Neural progenitor cell (in vitro differentiated cells): ENCODE measurements around the gene CTRL. TPM values are rescaled to one million over a fixed set of nuclear protein-coding genes. Genes with fewer than 3 reads are reported as not detected.
"Not testable (repeated sequence)": the region's sequence is repeated elsewhere in the genome, so short reads cannot be mapped to it uniquely, and the experiment has no call there.

ENCODE experiments used
- DNase-seq: peaks from one replicate; pipeline ENCODE4 v3.0.0-alpha.2; 2016; ENCODE audit warnings: low spot score
- H2AFZ ChIP-seq: fragments of 200-600 bp; sonication (generic); replicated peaks from 2 replicates; pipeline ENCODE4 v1.6.1; 2016; ENCODE audit warnings: antibody characterized with exemption
- H3F3A ChIP-seq: fragments of 200-600 bp; sonication (generic); 2 replicates; pipeline ENCODE4 v1.6.1; 2016; ENCODE audit warnings: antibody characterized with exemption, low read depth
- H3K27ac ChIP-seq: fragments of 200-600 bp; sonication (generic); 2 replicates; pipeline ENCODE4 v1.5.1; 2016; ENCODE audit warnings: mild to moderate bottlenecking
- H3K27me3 ChIP-seq: fragments of 200-600 bp; sonication (generic); 2 replicates; pipeline ENCODE4 v1.6.1; 2016; ENCODE audit warnings: mild to moderate bottlenecking, moderate library complexity
- H3K36me3 ChIP-seq: fragments of 200-600 bp; sonication (generic); 2 replicates; pipeline ENCODE4 v1.5.1; 2016
- H3K4me1 ChIP-seq: fragments of 200-600 bp; sonication (generic); 2 replicates; pipeline ENCODE4 v1.6.1; 2016; ENCODE audit warnings: mixed run types
- H3K4me2 ChIP-seq: fragments of 200-600 bp; sonication (generic); 2 replicates; pipeline ENCODE4 v1.6.1; 2016
- H3K4me3 ChIP-seq: fragments of 200-600 bp; sonication (generic); 2 replicates; pipeline ENCODE4 v1.5.1; 2016
- H3K79me2 ChIP-seq: fragments of 200-600 bp; sonication (generic); 2 replicates; pipeline ENCODE4 v1.6.1; 2016; ENCODE audit warnings: low read depth
- H3K9ac ChIP-seq: fragments of 200-600 bp; sonication (generic); 2 replicates; pipeline ENCODE4 v1.6.1; 2016
- H3K9me3 ChIP-seq: fragments of 200-600 bp; sonication (generic); 2 replicates; pipeline ENCODE4 v1.5.1; 2016; ENCODE audit warnings: low read depth
- H4K20me1 ChIP-seq: fragments of 200-600 bp; sonication (generic); 2 replicates; pipeline ENCODE4 v1.6.1; 2016; ENCODE audit warnings: low read depth
- H3K27ac Mint-ChIP-seq: 3 replicates; pipeline ENCODE4 v1.8.0; 2021; ENCODE audit warnings: mixed read lengths
- H3K27me3 Mint-ChIP-seq: 2 replicates; pipeline ENCODE4 v1.8.0; 2022; ENCODE audit warnings: low read depth, mild to moderate bottlenecking, inconsistent platforms, moderate library complexity, mixed read lengths; ENCODE audit not compliant: insufficient read depth
- H3K36me3 Mint-ChIP-seq: 3 replicates; pipeline ENCODE4 v1.8.0; 2021; ENCODE audit warnings: mixed read lengths
- H3K4me1 Mint-ChIP-seq: 3 replicates; pipeline ENCODE4 v1.8.0; 2021; ENCODE audit warnings: mixed read lengths
- H3K4me3 Mint-ChIP-seq: 3 replicates; pipeline ENCODE4 v1.8.0; 2021; ENCODE audit warnings: mild to moderate bottlenecking, moderate library complexity, mixed read lengths
- H3K9me3 Mint-ChIP-seq: 3 replicates; pipeline ENCODE4 v1.8.0; 2020; ENCODE audit warnings: mixed read lengths
- EZH2 ChIP-seq: fragments of 200-600 bp; sonication (generic); IDR thresholded peaks from 2 replicates; pipeline ENCODE4 v1.6.1; 2017; ENCODE audit warnings: antibody characterized with exemption, mild to moderate bottlenecking, moderate library complexity
- EZH2phosphoT487 ChIP-seq: fragments of 200-600 bp; sonication (generic); IDR thresholded peaks from 2 replicates; pipeline ENCODE4 v1.6.1; 2017; ENCODE audit warnings: antibody characterized with exemption
- total RNA-seq: library from RNA; depleted of rRNA; stranded (reverse); fragments of >200 nt; gene quantifications from 2 replicates; pipeline ENCODE4 v1.2.3, GENCODE V29; 2015; ENCODE audit warnings: low replicate concordance
- TF ChIP-seq, protein P1 (sequence below): fragments of 200-600 bp; sonication (generic); IDR thresholded peaks from 2 replicates; pipeline ENCODE4 v1.5.1; 2017; ENCODE audit warnings: antibody characterized with exemption, mild to moderate bottlenecking

Gene CTRL
- total RNA-seq, 1 donor from 2014 or later: 0.45 TPM

- H3K4me3 Mint-ChIP-seq: no peak overlapping the region
- H3K27ac Mint-ChIP-seq: peak overlapping the region; percentile 9
- H3K4me2 ChIP-seq: no peak overlapping the region
These were observed 14.4 kb downstream of the CTRL start for GRCh38 chr16:67917140-67917851.

DNA sequence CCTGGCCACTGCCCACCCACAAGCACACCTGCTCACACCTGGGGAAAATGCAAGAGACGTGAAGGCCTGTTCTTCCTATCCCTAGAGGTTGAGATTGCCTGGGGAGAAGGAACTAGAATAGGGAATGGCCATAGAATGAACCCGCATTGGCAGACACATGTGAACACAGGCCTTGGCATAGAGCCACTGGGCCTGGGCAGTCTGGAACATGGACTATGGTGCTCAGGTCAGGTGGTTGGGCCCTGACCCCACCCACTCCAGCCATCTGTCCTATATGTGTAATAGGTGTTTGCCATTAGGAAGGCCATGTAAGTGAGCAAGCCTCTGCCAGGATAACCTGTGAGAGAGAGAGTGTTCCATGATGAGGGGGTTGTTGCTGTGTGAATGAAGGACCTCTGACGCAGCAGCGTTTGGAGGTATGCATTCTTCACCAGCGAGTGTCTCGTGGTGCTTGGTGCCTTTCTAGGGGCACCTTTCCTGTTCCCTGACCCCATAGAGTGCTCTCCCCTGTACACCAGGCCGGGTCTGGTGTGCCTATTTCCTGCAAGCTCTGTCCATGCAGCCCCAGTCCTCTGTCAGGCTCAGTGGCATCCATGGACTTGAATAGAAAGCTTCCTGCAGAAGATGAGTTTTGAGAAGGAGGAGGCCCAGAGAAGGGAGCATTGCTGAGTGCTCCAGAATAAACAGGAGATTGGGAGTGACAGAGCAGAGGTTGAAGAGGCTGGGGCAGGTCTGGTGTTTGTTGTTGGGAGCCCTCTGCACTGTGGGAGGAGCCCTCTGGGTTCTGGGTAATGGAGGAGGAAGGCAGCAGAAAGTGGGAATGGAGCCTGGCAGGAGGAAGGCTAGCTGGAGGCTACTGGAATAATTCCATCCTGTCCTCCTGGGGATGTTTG is 15.6 kb downstream of the CTRL start:
- H3K9me3 Mint-ChIP-seq: no peaks in the 10 kb centered on the region
- Histone ChIP-seq H4K20me1 (peaks cover 27% of the 10 kb centered on the region), H3K36me3 (no peaks in the 10 kb centered on the region), H3K4me2 (no peak overlapping the region), H3K4me3 (no peak overlapping the region), H3K9me3 (no peaks in the 10 kb centered on the region), H2AFZ (no peak overlapping the region), H3K79me2 (no peaks in the 10 kb centered on the region), H3K9ac (no peak overlapping the region), H3K27ac (no peak overlapping the region), H3K27me3 (no peaks in the 10 kb centered on the region), H3F3A (no peaks in the 10 kb centered on the region), H3K4me1 (no peaks in the 10 kb centered on the region)
- DNase-seq: no peak
- peaks cover 2% of the 10 kb centered on the region for H3K4me1 Mint-ChIP-seq
- H3K4me3 Mint-ChIP-seq: no peak overlapping the region
- H3K36me3 Mint-ChIP-seq: peaks cover 6% of the 10 kb centered on the region
- TF ChIP-seq, protein P1, sequence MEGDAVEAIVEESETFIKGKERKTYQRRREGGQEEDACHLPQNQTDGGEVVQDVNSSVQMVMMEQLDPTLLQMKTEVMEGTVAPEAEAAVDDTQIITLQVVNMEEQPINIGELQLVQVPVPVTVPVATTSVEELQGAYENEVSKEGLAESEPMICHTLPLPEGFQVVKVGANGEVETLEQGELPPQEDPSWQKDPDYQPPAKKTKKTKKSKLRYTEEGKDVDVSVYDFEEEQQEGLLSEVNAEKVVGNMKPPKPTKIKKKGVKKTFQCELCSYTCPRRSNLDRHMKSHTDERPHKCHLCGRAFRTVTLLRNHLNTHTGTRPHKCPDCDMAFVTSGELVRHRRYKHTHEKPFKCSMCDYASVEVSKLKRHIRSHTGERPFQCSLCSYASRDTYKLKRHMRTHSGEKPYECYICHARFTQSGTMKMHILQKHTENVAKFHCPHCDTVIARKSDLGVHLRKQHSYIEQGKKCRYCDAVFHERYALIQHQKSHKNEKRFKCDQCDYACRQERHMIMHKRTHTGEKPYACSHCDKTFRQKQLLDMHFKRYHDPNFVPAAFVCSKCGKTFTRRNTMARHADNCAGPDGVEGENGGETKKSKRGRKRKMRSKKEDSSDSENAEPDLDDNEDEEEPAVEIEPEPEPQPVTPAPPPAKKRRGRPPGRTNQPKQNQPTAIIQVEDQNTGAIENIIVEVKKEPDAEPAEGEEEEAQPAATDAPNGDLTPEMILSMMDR: no peak
- no peak for TF ChIP-seq EZH2phosphoT487
- no peak for TF ChIP-seq EZH2
- H3K27ac Mint-ChIP-seq: no peak overlapping the region
- peaks cover 4% of the 10 kb centered on the region for H3K27me3 Mint-ChIP-seq

More at GRCh38 chr16:67917140-67917851, 14.4 kb downstream of the CTRL start:
- peaks cover 6% of the 10 kb centered on the region for H3K36me3 Mint-ChIP-seq
- peaks cover 40% of the 10 kb centered on the region for H4K20me1 ChIP-seq
- no peaks in the 10 kb centered on the region for H3K27me3 ChIP-seq
- no peaks in the 10 kb centered on the region for H3K9me3 ChIP-seq
- H3K9me3 Mint-ChIP-seq: no peaks in the 10 kb centered on the region
- no peaks in the 10 kb centered on the region for H3K36me3 ChIP-seq
- peaks cover 4% of the 10 kb centered on the region for H3K27me3 Mint-ChIP-seq
- H3K4me1 Mint-ChIP-seq: peaks cover 2% of the 10 kb centered on the region
- H3K9ac ChIP-seq: no peak overlapping the region
- no peak overlapping the region for H2AFZ ChIP-seq
- no peaks in the 10 kb centered on the region for H3F3A ChIP-seq
- TF ChIP-seq EZH2phosphoT487 (no peak), EZH2 (no peak)
- TF ChIP-seq, protein P1: no peak
- H3K4me3 ChIP-seq: no peak overlapping the region
- no peaks in the 10 kb centered on the region for H3K79me2 ChIP-seq
- H3K27ac ChIP-seq: no peak overlapping the region
- DNase-seq: no peak
- H3K4me1 ChIP-seq: no peaks in the 10 kb centered on the region

- H3K79me2 ChIP-seq, H3K27ac Mint-ChIP-seq, H3K9ac ChIP-seq, H3K27me3 ChIP-seq, H3K4me3 ChIP-seq, H3K9me3 Mint-ChIP-seq, H3K9me3 ChIP-seq, H3K27me3 Mint-ChIP-seq, H3F3A ChIP-seq, H3K36me3 ChIP-seq, H3K4me1 Mint-ChIP-seq, H3K27ac ChIP-seq, H3K4me3 Mint-ChIP-seq, H2AFZ ChIP-seq, H3K4me2 ChIP-seq, H3K4me1 ChIP-seq, H3K36me3 Mint-ChIP-seq, DNase-seq: not testable (repeated sequence)
- H4K20me1 ChIP-seq: peaks cover 25% of the 10 kb centered on the region
These were observed 16.2 kb downstream of the CTRL start for GRCh38 chr16:67915496-67915769.
